BJ (cell line): ENCODE measurements around the gene MSH6. TPM values are rescaled to one million over a fixed set of nuclear protein-coding genes. Genes with fewer than 3 reads are reported as not detected.

Experiments used
- CTCF ChIA-PET: fragments of 350-600 bp; formaldehyde crosslinking; extraction: SDS; loops from one replicate; lab custom pipeline; 2021; ENCODE audit warnings: antibody characterized with exemption, inconsistent platforms; lab: Yijun Ruan, JAX
- POLR2A ChIA-PET: fragments of 300-600 bp; sonication (Branson Sonifier 250); formaldehyde crosslinking; extraction: SDS; loops from one replicate; lab custom pipeline; 2021; ENCODE audit warnings: antibody characterized with exemption; lab: Charles Lee
- DNase-seq: peaks from one replicate; pipeline ENCODE4 v3.0.0-alpha.2; 2011; ENCODE audit warnings: low read depth
- H3K27me3 ChIP-seq: 2 replicates; pipeline ENCODE4 v1.6.0; 2011; ENCODE audit warnings: low read length; ENCODE audit not compliant: control insufficient read depth, insufficient read depth
- H3K36me3 ChIP-seq: 2 replicates; pipeline ENCODE4 v1.5.1; 2011; ENCODE audit warnings: low read length; ENCODE audit not compliant: control insufficient read depth, insufficient read depth
- H3K4me3 ChIP-seq: 2 replicates; pipeline ENCODE4 v1.5.1; 2011; ENCODE audit warnings: low read depth, mild to moderate bottlenecking, control low read depth, low read length
- CTCF ChIP-seq: IDR thresholded peaks from 2 replicates; pipeline ENCODE4 v1.5.1; 2011; ENCODE audit warnings: low read depth, mild to moderate bottlenecking, control low read depth, inconsistent platforms, low read length, moderate library complexity; ENCODE audit not compliant: insufficient read depth
- polyA plus RNA-seq: library from polyadenylated mRNA; depleted of rRNA; stranded (reverse); fragments of >200 nt; gene quantifications from 2 replicates; pipeline ENCODE4 v1.2.3, GENCODE V29; 2011

Gene MSH6
- polyA plus RNA-seq, 1 experiment = 13.7 TPM

- POLR2A ChIA-PET = no interaction called here
- peak overlapping the region; percentile 59 for H3K4me3 ChIP-seq
Measured at GRCh38 chr2:47782381-47782670, 619 bp upstream of the MSH6 start.

GRCh38 chr2:47783486-47784351, 774 bp downstream of the MSH6 start:
- ChIA-PET POLR2A (interaction anchor here (0.6 to 1.0 kb wide), 3 partner anchors 15 to 123 kb away, joined by 4 to 6 read pairs (median 5); no protein-coding TSS in a partner anchor), CTCF (interaction anchor here (0.9 to 2.0 kb wide), 2 partner anchors 347 to 396 kb away, joined by 3 to 9 read pairs; no protein-coding TSS in a partner anchor)
- H3K36me3 ChIP-seq = no peaks in the 10 kb centered on the region; the same call in 1 of the 2 replicates
- TF ChIP-seq CTCF = 0 out of 2 replicates have a peak, but pooled peaks have one; percentile 2
- peak overlapping the region; percentile 89 for H3K4me3 ChIP-seq
- DNase-seq = no peak
- no peaks in the 10 kb centered on the region for H3K27me3 ChIP-seq

More at GRCh38 chr2:47782381-47782670, 619 bp upstream of the MSH6 start:
- TF ChIP-seq CTCF = no peak
- no peaks in the 10 kb centered on the region for H3K27me3 ChIP-seq
- DNase-seq = no peak
- H3K36me3 ChIP-seq = no peaks in the 10 kb centered on the region; the same call in 1 of the 2 replicates
- CTCF ChIA-PET = interaction anchor here (1.0 to 2.0 kb wide), 4 partner anchors 15 to 345 kb away, joined by 3 to 10 read pairs (median 6); no protein-coding TSS in a partner anchor

GRCh38 chr2:47784352-47784851, 1.5 kb downstream of the MSH6 start:
- ChIA-PET POLR2A (interaction anchor here (0.8 kb wide), 1 partner anchor 14 kb away, joined by 4 read pairs; no protein-coding TSS in a partner anchor), CTCF (no interaction called here)
- Histone ChIP-seq H3K36me3 (no peaks in the 10 kb centered on the region; the same call in 1 of the 2 replicates), H3K27me3 (no peaks in the 10 kb centered on the region), H3K4me3 (peak overlapping the region; percentile 89)
- no peak for TF ChIP-seq CTCF
- no peak for DNase-seq

- TF ChIP-seq CTCF = no peak
- H3K4me3 ChIP-seq = no peak overlapping the region
- CTCF ChIA-PET = interaction anchor here (1.2 kb wide), 1 partner anchor 16 kb away, joined by 3 read pairs; no protein-coding TSS in a partner anchor
- DNase-seq = no peak
- peaks cover 1% of the 10 kb centered on the region for H3K36me3 ChIP-seq
- no peaks in the 10 kb centered on the region for H3K27me3 ChIP-seq
- POLR2A ChIA-PET = no interaction called here
Measured at GRCh38 chr2:47785986-47786385, 3.0 kb downstream of the MSH6 start.

- peaks cover 18% of the 10 kb centered on the region for H3K36me3 ChIP-seq
- POLR2A ChIA-PET = no interaction called here
- TF ChIP-seq CTCF = no peak
- H3K27me3 ChIP-seq = no peaks in the 10 kb centered on the region
- H3K4me3 ChIP-seq = no peak overlapping the region
- no peak for DNase-seq
- CTCF ChIA-PET = no interaction called here
Measured at GRCh38 chr2:47796090-47796697, 13.2 kb downstream of the MSH6 start.
